ENCODE measurements around the gene GKN2.

GRCh38 chr2:68970566-68971265, 18.0 kb upstream of the GKN2 start:
- TF ChIP-seq POLR2A (IDR thresholded peaks at IDR 0.05; ENCODE audit: low read depth, low read length) (no peak), POLR2AphosphoS5 (IDR thresholded peaks at IDR 0.05; ENCODE audit: low read depth, low read length) (no peak), TAF1 (IDR thresholded peaks at IDR 0.05; ENCODE audit: borderline replicate concordance, low read depth, low read length) (no peak)
